Uterus (tissue), 2 donors: ENCODE results near the gene SNX33.

Source experiments
- CTCF ChIP-seq, 4 experiments: fragments of 200-600 bp in 2 of 4; fragments of 450-650 bp in 2 of 4; sonication (generic) in 2 of 4; IDR thresholded peaks; one replicate each; pipeline ENCODE4 v1.5.1; 2016 to 2019; ENCODE audit warnings: antibody characterized with exemption in 4 of 4, mild to moderate bottlenecking in 2 of 4, moderate library complexity in 1 of 4
- POLR2A ChIP-seq, 2 donors: fragments of 450-650 bp; IDR thresholded peaks; one replicate each; pipeline ENCODE4 v1.6.1; 2016; ENCODE audit warnings: antibody characterized with exemption in 2 of 2, mild to moderate bottlenecking in 1 of 2, moderate library complexity in 1 of 2

GRCh38 chr15:75682181-75683135 lies 34.7 kb downstream of the SNX33 start:
- TF ChIP-seq CTCF (IDR thresholded peaks at IDR 0.05): no peak
- TF ChIP-seq POLR2A (IDR thresholded peaks at IDR 0.05): no peak
